Heart right ventricle (tissue), 16 donors: ENCODE measurements around the gene UGT1A3. TPM values are rescaled to one million over a fixed set of nuclear protein-coding genes. Genes with fewer than 3 reads are reported as not detected.

Source experiments
- ATAC-seq, 8 donors: fragments of 200-7000 bp; cut with Tn5 transposase; one replicate each; pipeline ENCODE4 v1.9.1; 2020; ENCODE audit warnings: mild to moderate bottlenecking in 8 of 8, moderate library complexity in 8 of 8, moderate number of reproducible peaks in 1 of 8
- DNase-seq, 2 donors: peaks; one replicate each; pipeline ENCODE4 v3.0.0-alpha.2; 2020
- H3K27ac ChIP-seq, 10 donors: fragments of 200-600 bp; sonication (generic) in 2 of 10; one replicate each; pipeline versions ENCODE4 v1.5.0 to v1.8.0; 2020 to 2022; ENCODE audit warnings: mild to moderate bottlenecking in 3 of 10
- H3K27me3 ChIP-seq, 7 donors: fragments of 200-600 bp; one replicate each; pipeline ENCODE4 v1.8.0; 2021 to 2022; ENCODE audit warnings: mild to moderate bottlenecking in 2 of 7
- H3K36me3 ChIP-seq, 9 donors: fragments of 200-600 bp; sonication (generic) in 1 of 9; one replicate each; pipeline versions ENCODE4 v1.5.0 to v1.8.0; 2020 to 2022; ENCODE audit warnings: mild to moderate bottlenecking in 2 of 9
- H3K4me1 ChIP-seq, 9 donors: fragments of 200-600 bp; sonication (generic) in 1 of 9; one replicate each; pipeline versions ENCODE4 v1.5.0 to v1.8.0; 2020 to 2022; ENCODE audit warnings: mild to moderate bottlenecking in 4 of 9
- H3K4me3 ChIP-seq, 10 donors: fragments of 200-600 bp; sonication (generic) in 2 of 10; one replicate each; pipeline versions ENCODE4 v1.5.0 to v1.8.0; 2020 to 2022; ENCODE audit warnings: mild to moderate bottlenecking in 7 of 10, moderate library complexity in 2 of 10
- H3K9me3 ChIP-seq, 11 donors: fragments of 200-600 bp in 10 of 11; sonication (generic) in 2 of 11; one replicate each; pipeline versions ENCODE4 v1.5.0 to v1.8.0; 2013 to 2022; ENCODE audit warnings: mild to moderate bottlenecking in 2 of 11, control low read depth in 1 of 11, moderate library complexity in 1 of 11
- WGBS, 2 donors: extraction: QIAGEN DNeasy Blood & Tissue Kit; methylation state at CpG; one replicate each; pipeline ENCODE4 v1.1.7; 2013; ENCODE audit warnings: inconsistent platforms in 1 of 2; 5-methylcytosine and 5-hydroxymethylcytosine counted together
- intact Hi-C, 10 donors: fragments of 100-400 bp; cut with DNase I; formaldehyde crosslinking; loops; one replicate each; pipeline versions ENCODE4 v1.11.1 to v1.14.2; 2022
- polyA plus RNA-seq, 2 donors: library from polyadenylated mRNA; stranded (reverse); fragments of 200-250 nt; gene quantifications; one replicate each; pipeline ENCODE4 v1.2.3, GENCODE V29; 2013
- total RNA-seq, 10 donors: library from RNA; stranded (reverse); fragmentation: NEBNext Ultra II Directional in 3 of 10; extraction: Animal tissue kit (Norgen Biotek cat#: 25700) in 3 of 10; gene quantifications; one replicate each; pipeline versions ENCODE4 v1.2.1 to v1.2.4, GENCODE V29; 2021 to 2023
- TF ChIP-seq, protein P1 (sequence below), 9 donors: fragments of 200-600 bp; sonication (generic) in 2 of 9; IDR thresholded peaks; one replicate each; pipeline versions ENCODE4 v1.5.0 to v1.8.0; 2021 to 2022; ENCODE audit warnings: antibody characterized with exemption in 9 of 9, mild to moderate bottlenecking in 5 of 9, moderate library complexity in 1 of 9
- donor health status: Arrhythmogenic right ventricular cardiomyopathy.
- donor health status: ischemic (EF 13 %, LVEDD 7.1; RV severe dilation, severe dysfunction).
- donor health status: healthy with polysubstance abuse.
- donor health status: DM: no; HTN: yes; CAD: no.
- donor health status: DM: no; HTN: no; CAD: no.
- donor health status: ischemic (EF 25% LVEDD 6.9; RV normal size, moderate dysfunction).
- donor health status: ischemic (EF 25% LVEDD 5.7; RV mildly dilated, moderate dysfunction).
- donor health status: healthy.
- donor health status: DM: yes; HTN: yes; CAD: no.
- donor health status: Ischemic cardiomyopathy.
- donor health status: ischemic (EF 35%, LVEDD 5.7; RV mildly dilated, moderate dysfunction).
- donor health status: nonischemic (EF 11% LVEDD 7.7; RV severe dilation, severe dysfunction).
- donor health status: DM: yes; HTN: yes; CAD: no.
- donor health status: PGD.
- donor health status: ischemic (EF 29% LVEDD 5.4; RV normal size, mild dysfunction).
- donor health status: nonischemic (EF 23%, LVEDD 6.1; RV moderate dilation, normal function).

The UGT1A3 gene
- total and polyA plus RNA-seq, 12 donors, result not detected

DNA sequence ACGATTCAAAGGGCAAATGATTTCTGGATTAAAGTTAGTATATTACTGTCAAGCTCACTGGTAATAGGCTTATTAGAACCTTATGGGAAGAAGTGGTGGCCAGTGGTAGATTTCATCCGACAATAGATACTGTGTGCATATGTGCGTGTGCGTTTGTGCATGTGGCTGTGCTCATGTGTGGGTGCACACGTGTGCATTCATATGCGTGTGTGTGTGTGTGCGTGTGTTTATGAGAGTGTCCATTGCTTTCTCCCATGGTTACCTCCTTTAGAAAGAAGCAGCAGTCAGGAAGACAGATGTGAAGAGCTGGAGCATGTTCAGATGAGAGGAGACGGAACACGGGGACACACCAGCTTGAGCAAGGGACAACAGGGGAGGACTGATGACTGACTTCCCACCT lies 40.4 kb downstream of the UGT1A3 start:
- Histone ChIP-seq H3K4me3 (no peak overlapping the region), H3K36me3 (no peaks in the 10 kb centered on the region), H3K9me3 (no peaks in the 10 kb centered on the region), H3K27ac (no peak overlapping the region), H3K27me3 (peaks cover 0 to 31% (median 12%) of the 10 kb centered on the region in 7 donors), H3K4me1 (no peaks in the 10 kb centered on the region)
- TF ChIP-seq, protein P1, sequence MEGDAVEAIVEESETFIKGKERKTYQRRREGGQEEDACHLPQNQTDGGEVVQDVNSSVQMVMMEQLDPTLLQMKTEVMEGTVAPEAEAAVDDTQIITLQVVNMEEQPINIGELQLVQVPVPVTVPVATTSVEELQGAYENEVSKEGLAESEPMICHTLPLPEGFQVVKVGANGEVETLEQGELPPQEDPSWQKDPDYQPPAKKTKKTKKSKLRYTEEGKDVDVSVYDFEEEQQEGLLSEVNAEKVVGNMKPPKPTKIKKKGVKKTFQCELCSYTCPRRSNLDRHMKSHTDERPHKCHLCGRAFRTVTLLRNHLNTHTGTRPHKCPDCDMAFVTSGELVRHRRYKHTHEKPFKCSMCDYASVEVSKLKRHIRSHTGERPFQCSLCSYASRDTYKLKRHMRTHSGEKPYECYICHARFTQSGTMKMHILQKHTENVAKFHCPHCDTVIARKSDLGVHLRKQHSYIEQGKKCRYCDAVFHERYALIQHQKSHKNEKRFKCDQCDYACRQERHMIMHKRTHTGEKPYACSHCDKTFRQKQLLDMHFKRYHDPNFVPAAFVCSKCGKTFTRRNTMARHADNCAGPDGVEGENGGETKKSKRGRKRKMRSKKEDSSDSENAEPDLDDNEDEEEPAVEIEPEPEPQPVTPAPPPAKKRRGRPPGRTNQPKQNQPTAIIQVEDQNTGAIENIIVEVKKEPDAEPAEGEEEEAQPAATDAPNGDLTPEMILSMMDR (IDR thresholded peaks at IDR 0.05), result no peak
- no peak for ATAC-seq
- DNase-seq, result no peak
- 87 to 93% methylated on average over 9 of the region's 9 CpGs for WGBS, 2 donors
- intact Hi-C loops, result no loop called here

DNA sequence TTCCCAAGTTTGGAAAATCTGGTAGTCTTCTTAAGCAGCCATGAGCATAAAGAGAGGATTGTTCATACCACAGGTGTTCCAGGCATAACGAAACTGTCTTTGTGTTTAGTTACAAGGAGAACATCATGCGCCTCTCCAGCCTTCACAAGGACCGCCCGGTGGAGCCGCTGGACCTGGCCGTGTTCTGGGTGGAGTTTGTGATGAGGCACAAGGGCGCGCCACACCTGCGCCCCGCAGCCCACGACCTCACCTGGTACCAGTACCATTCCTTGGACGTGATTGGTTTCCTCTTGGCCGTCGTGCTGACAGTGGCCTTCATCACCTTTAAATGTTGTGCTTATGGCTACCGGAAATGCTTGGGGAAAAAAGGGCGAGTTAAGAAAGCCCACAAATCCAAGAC lies 43.3 kb downstream of the UGT1A3 start:
- intact Hi-C loops, result no loop called here
- Histone ChIP-seq H3K9me3 (peaks cover 0 to 9% (median 0%) of the 10 kb centered on the region in 11 donors), H3K4me1 (no peaks in the 10 kb centered on the region), H3K27me3 (peaks cover 0 to 10% (median 0%) of the 10 kb centered on the region in 7 donors), H3K36me3 (no peaks in the 10 kb centered on the region), H3K27ac (no peak overlapping the region), H3K4me3 (no peak overlapping the region)
- WGBS, 2 donors, result 83 to 86% methylated on average over 16 of the region's 16 CpGs
- ATAC-seq (no peak), DNase-seq (no peak)
- TF ChIP-seq, protein P1 (IDR thresholded peaks at IDR 0.05), result no peak

DNA sequence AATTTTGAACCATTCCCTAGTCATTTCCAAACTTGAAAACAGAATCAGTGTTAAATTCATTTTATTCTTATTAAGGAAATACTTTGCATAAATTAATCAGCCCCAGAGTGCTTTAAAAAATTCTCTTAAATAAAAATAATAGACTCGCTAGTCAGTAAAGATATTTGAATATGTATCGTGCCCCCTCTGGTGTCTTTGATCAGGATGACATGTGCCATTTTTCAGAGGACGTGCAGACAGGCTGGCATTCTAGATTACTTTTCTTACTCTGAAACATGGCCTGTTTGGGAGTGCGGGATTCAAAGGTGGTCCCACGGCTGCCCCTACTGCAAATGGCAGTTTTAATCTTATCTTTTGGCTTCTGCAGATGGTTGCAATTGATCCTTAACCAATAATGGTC lies 43.7 kb downstream of the UGT1A3 start:
- Histone ChIP-seq H3K27me3 (peaks cover 0 to 11% (median 0%) of the 10 kb centered on the region in 7 donors), H3K36me3 (no peaks in the 10 kb centered on the region), H3K4me3 (no peak overlapping the region), H3K9me3 (peaks cover 0 to 9% (median 0%) of the 10 kb centered on the region in 11 donors), H3K27ac (no peak overlapping the region), H3K4me1 (no peaks in the 10 kb centered on the region)
- ATAC-seq (no peak), DNase-seq (no peak)
- intact Hi-C loops, result no loop called here
- WGBS, 2 donors, result 53 to 61% methylated on average over 5 of the region's 5 CpGs
- TF ChIP-seq, protein P1 (IDR thresholded peaks at IDR 0.05), result no peak

DNA sequence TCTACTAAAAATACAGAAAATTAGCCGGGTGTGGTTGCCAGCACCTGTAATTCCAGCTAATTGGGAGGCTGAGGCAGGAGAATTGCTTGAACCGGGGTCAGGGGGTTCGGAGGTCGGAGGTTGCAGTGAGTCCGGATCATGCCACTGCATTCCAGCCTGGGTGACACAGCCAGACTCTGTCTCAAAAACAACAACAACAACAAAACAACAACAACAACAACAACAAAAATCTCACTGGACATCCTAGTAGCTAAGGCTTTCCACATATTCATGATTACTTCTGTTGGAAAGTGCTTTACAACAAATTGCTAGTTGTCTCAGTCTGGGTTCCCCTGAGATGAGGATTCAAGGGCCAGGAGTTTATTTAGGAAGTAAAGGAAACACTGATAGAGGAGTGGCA lies 45.0 kb downstream of the UGT1A3 start:
- Histone ChIP-seq H3K4me3 (no peak overlapping the region), H3K4me1 (no peaks in the 10 kb centered on the region), H3K27ac (no peak overlapping the region), H3K36me3 (no peaks in the 10 kb centered on the region), H3K9me3 (peaks cover 0 to 9% (median 0%) of the 10 kb centered on the region in 11 donors), H3K27me3 (peaks cover 0 to 18% (median 0%) of the 10 kb centered on the region in 7 donors)
- TF ChIP-seq, protein P1 (IDR thresholded peaks at IDR 0.05), result no peak
- intact Hi-C loops, result no loop called here
- DNase-seq, result no peak
- 87 to 91% methylated on average over 5 of the region's 5 CpGs for WGBS, 2 donors
- ATAC-seq, result no peak
